ENCODE results near the gene YAF2. TPM values are rescaled to one million over a fixed set of nuclear protein-coding genes. Genes with fewer than 3 reads are reported as not detected.
"Not testable (repeated sequence)": the region's sequence is repeated elsewhere in the genome, so short reads cannot be mapped to it uniquely, and the experiment has no call there.

The YAF2 gene
- total RNA-seq, 1 experiment from 2014 or later = 15.0 TPM

- no peak for TF ChIP-seq POLR2AphosphoS5 (IDR thresholded peaks at IDR 0.05; ENCODE audit: low read depth, low read length)
- TF ChIP-seq ZFX (IDR thresholded peaks at IDR 0.05) = no peak
- no peak for TF ChIP-seq TCF7L2 (IDR thresholded peaks at IDR 0.05; ENCODE audit: borderline replicate concordance, extremely low read depth, insufficient read depth, insufficient read length)
- TF ChIP-seq, protein P1, sequence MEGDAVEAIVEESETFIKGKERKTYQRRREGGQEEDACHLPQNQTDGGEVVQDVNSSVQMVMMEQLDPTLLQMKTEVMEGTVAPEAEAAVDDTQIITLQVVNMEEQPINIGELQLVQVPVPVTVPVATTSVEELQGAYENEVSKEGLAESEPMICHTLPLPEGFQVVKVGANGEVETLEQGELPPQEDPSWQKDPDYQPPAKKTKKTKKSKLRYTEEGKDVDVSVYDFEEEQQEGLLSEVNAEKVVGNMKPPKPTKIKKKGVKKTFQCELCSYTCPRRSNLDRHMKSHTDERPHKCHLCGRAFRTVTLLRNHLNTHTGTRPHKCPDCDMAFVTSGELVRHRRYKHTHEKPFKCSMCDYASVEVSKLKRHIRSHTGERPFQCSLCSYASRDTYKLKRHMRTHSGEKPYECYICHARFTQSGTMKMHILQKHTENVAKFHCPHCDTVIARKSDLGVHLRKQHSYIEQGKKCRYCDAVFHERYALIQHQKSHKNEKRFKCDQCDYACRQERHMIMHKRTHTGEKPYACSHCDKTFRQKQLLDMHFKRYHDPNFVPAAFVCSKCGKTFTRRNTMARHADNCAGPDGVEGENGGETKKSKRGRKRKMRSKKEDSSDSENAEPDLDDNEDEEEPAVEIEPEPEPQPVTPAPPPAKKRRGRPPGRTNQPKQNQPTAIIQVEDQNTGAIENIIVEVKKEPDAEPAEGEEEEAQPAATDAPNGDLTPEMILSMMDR (IDR thresholded peaks at IDR 0.05 in 2 of 3, conservative IDR thresholded peaks at IDR 0.05 in 1 of 3; ENCODE audit: borderline replicate concordance in 1 of 3, insufficient read depth in 1 of 3, low read depth in 2 of 3, low read length in 2 of 3) = no peak
- TF ChIP-seq REST (IDR thresholded peaks at IDR 0.05; ENCODE audit: low read depth) = no peak
- TF ChIP-seq SIN3A (IDR thresholded peaks at IDR 0.05; ENCODE audit: low read depth) = no peak
- no peak for TF ChIP-seq ELF1 (IDR thresholded peaks at IDR 0.05; ENCODE audit: borderline replicate concordance, low read depth)
- no peak for TF ChIP-seq EZH2 (IDR thresholded peaks at IDR 0.05)
- TF ChIP-seq EGR1 (IDR thresholded peaks at IDR 0.05; ENCODE audit: low read depth) = no peak
- TF ChIP-seq JUND (IDR thresholded peaks at IDR 0.05) = no peak
- TF ChIP-seq MAX (IDR thresholded peaks at IDR 0.05) = no peak
- TF ChIP-seq FOSL1 (IDR thresholded peaks at IDR 0.05; ENCODE audit: low read depth) = no peak
- no peak for DNase-seq (ENCODE audit: low read depth, low spot score)
- Histone ChIP-seq H3K9ac (ENCODE audit: low read length) (no peak overlapping the region), H3K4me1 (ENCODE audit: control insufficient read depth in 1 of 2, insufficient read depth in 2 of 2, low read length in 2 of 2) (no peaks in the 10 kb centered on the region), H3K9me3 (ENCODE audit: control insufficient read depth in 1 of 2, insufficient read depth in 1 of 2, low read depth in 1 of 2, low read length in 2 of 2) (no peaks in the 10 kb centered on the region), H3K27me3 (ENCODE audit: insufficient read depth, low read length) (no peaks in the 10 kb centered on the region), H2AFZ (ENCODE audit: low read depth, low read length, poor library complexity, severe bottlenecking) (no peak overlapping the region), H3K9me2 (ENCODE audit: insufficient read depth) (no peaks in the 10 kb centered on the region), H3K4me3 (replicated peaks in 1 of 2; ENCODE audit: low read depth in 1 of 2, low read length in 2 of 2) (no peak overlapping the region), H3K27ac (ENCODE audit: low read depth, low read length) (no peak overlapping the region), H3K79me2 (ENCODE audit: insufficient read depth, low read length) (no peaks in the 10 kb centered on the region), H3K4me2 (ENCODE audit: low read length) (no peak overlapping the region), H3K36me3 (ENCODE audit: control insufficient read depth in 1 of 2, insufficient read depth in 2 of 2, low read length in 2 of 2) (no peaks in the 10 kb centered on the region), H4K20me1 (ENCODE audit: insufficient read depth) (no peaks in the 10 kb centered on the region)
- BruUV-seq (replicated peaks) = no TSS peak
- intact Hi-C loops (cut with micrococcal nuclease) = no loop called here
- ChIA-PET CTCF (no interaction called here), RAD21 (ENCODE audit: low non-redundant PET in 1 of 2, low total read pairs in 2 of 2, uncharacterized antibody in 2 of 2, unreplicated experiment in 2 of 2) (no interaction called here), POLR2A (no interaction called here)
- no peak for ATAC-seq
Measured at GRCh38 chr12:42190376-42190775, 47.7 kb downstream of the YAF2 start.

DNA sequence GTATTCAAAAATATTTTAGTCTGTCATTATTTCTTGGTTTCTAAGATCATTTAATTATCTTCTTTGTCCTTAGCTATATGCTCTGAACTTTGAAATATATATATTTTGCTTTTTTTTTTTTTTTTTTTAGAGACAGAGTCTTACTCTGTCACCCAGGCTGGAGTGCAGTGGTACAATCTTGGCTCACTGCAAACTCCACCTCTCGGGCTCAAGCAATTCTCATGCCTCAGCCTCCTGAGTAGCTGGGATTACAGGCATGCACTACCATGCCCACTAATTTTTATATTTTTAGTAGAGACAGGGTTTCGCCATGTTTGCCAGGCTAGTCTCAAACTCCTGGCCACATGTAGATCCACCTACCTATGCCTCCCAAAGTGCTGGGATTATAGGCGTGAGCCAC lies 49.8 kb downstream of the YAF2 start:
- H3K4me1 ChIP-seq (ENCODE audit: control insufficient read depth in 1 of 2, insufficient read depth in 2 of 2, low read length in 2 of 2); H3K27ac ChIP-seq (ENCODE audit: low read depth, low read length); CTCF ChIA-PET: not testable (repeated sequence)

More for the DNA sequence above, 49.8 kb downstream of the YAF2 start:
- H3K9me2 ChIP-seq (ENCODE audit: insufficient read depth); H3K27me3 ChIP-seq (ENCODE audit: insufficient read depth, low read length); H2AFZ ChIP-seq (ENCODE audit: low read depth, low read length, poor library complexity, severe bottlenecking); H3K36me3 ChIP-seq (ENCODE audit: control insufficient read depth in 1 of 2, insufficient read depth in 2 of 2, low read length in 2 of 2); ATAC-seq; H3K4me3 ChIP-seq (replicated peaks in 1 of 2; ENCODE audit: low read depth in 1 of 2, low read length in 2 of 2); H3K4me2 ChIP-seq (ENCODE audit: low read length); H3K9me3 ChIP-seq (ENCODE audit: control insufficient read depth in 1 of 2, insufficient read depth in 1 of 2, low read depth in 1 of 2, low read length in 2 of 2); BruUV-seq (replicated peaks); H3K79me2 ChIP-seq (ENCODE audit: insufficient read depth, low read length); H4K20me1 ChIP-seq (ENCODE audit: insufficient read depth); POLR2A ChIA-PET; H3K9ac ChIP-seq (ENCODE audit: low read length); RAD21 ChIA-PET (ENCODE audit: low non-redundant PET in 1 of 2, low total read pairs in 2 of 2, uncharacterized antibody in 2 of 2, unreplicated experiment in 2 of 2); intact Hi-C loops (cut with micrococcal nuclease); DNase-seq (ENCODE audit: low read depth, low spot score): not testable (repeated sequence)
